ENCODE data around the gene SLC38A10. TPM values are rescaled to one million over a fixed set of nuclear protein-coding genes. Genes with fewer than 3 reads are reported as not detected.

Gene SLC38A10
- total RNA-seq, 3 donors from 2014 or later (not counting 1 experiment from before 2014, with no cell fraction given) = 72.2 to 104 (median 90.5) TPM

DNA sequence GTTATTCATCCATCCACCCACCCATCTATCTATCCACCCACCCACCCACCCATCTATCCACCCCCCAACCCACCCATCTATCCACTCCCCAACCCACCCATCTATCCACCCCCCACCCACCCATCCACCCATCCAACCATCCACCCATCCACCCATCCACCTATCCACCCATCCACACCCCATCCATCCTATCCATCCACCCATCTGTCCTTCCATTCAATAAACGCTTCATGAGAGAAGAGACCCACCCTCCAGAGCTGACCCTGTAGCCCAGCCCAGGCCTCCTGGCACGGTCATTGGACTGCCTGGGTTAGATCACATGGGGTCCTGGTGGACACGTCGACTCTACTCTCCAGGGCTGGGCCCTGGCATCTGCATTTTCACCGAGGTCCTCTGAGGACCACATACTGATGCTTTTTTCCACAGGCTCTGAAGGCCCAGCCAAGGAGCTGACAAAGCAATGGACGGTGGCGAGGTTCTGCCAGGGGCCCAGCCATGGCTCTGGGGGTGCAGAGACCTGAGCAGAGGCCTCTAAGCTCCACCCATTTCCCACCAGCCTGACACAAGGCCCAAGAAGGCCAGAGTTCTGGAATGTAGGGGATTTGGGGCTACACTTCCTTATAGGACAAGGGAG is 41.3 kb upstream of the SLC38A10 start:
- no peak for DNase-seq
- 93% methylated on average over 7 of the region's 7 CpGs for WGBS (ENCODE audit: insufficient coverage)
- H3K27me3 ChIP-seq (ENCODE audit: control insufficient read depth, insufficient read depth, low read length) = peaks cover 17% of the 10 kb centered on the region
- H3K27ac ChIP-seq (ENCODE audit: low read length) = no peak overlapping the region
- Mint-ChIP-seq H3K27me3 (ENCODE audit: low read depth in 2 of 2) (peaks cover 12 to 20% of the 10 kb centered on the region in 2 donors), H3K4me3 (no peak overlapping the region), H3K27ac (no peak overlapping the region), H3K9me3 (no peaks in the 10 kb centered on the region), H3K4me1 (peaks cover 0 to 4% of the 10 kb centered on the region in 2 donors), H3K36me3 (no peaks in the 10 kb centered on the region)
- no peaks in the 10 kb centered on the region for H3K36me3 ChIP-seq (ENCODE audit: control insufficient read depth, insufficient read depth, low read length)
- ATAC-seq = no peak
- no peaks in the 10 kb centered on the region for H3K9me3 ChIP-seq (ENCODE audit: control insufficient read depth, insufficient read depth, low read length)
- peaks cover 4% of the 10 kb centered on the region for H3K4me1 ChIP-seq (ENCODE audit: control insufficient read depth, insufficient read depth, low read length)
- TF ChIP-seq, protein P1, sequence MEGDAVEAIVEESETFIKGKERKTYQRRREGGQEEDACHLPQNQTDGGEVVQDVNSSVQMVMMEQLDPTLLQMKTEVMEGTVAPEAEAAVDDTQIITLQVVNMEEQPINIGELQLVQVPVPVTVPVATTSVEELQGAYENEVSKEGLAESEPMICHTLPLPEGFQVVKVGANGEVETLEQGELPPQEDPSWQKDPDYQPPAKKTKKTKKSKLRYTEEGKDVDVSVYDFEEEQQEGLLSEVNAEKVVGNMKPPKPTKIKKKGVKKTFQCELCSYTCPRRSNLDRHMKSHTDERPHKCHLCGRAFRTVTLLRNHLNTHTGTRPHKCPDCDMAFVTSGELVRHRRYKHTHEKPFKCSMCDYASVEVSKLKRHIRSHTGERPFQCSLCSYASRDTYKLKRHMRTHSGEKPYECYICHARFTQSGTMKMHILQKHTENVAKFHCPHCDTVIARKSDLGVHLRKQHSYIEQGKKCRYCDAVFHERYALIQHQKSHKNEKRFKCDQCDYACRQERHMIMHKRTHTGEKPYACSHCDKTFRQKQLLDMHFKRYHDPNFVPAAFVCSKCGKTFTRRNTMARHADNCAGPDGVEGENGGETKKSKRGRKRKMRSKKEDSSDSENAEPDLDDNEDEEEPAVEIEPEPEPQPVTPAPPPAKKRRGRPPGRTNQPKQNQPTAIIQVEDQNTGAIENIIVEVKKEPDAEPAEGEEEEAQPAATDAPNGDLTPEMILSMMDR (IDR thresholded peaks at IDR 0.05) = no peak
- no peak overlapping the region for H3K4me3 ChIP-seq (ENCODE audit: low read length)
- intact Hi-C loops (cut with micrococcal nuclease) = no loop called here

DNA sequence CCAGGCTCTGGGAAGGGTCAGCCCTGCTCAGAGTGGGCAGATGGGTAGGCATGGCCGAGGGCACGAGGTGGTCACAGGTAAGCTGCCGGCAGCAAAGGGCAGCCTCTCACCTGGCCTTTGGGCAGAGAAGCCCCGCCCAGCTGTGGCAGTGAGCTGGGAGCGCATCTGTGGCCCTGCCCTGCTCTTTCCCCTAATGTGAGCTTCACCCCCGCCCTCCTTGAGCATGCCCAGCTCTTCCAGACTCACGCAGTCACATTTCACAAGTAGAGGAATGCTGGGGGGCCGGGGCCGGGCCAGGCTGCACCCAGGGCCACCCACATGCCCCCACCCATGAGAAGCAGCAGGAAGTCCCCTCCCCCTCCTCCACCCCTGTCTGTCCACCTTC is 40.7 kb upstream of the SLC38A10 start:
- no peaks in the 10 kb centered on the region for H3K9me3 ChIP-seq (ENCODE audit: control insufficient read depth, insufficient read depth, low read length)
- peaks cover 12 to 20% of the 10 kb centered on the region in 2 donors for H3K27me3 Mint-ChIP-seq (ENCODE audit: low read depth in 2 of 2)
- 82% methylated on average over 9 of the region's 9 CpGs for WGBS (ENCODE audit: insufficient coverage)
- peaks cover 0 to 4% of the 10 kb centered on the region in 2 donors for H3K4me1 Mint-ChIP-seq
- no peaks in the 10 kb centered on the region for H3K9me3 Mint-ChIP-seq
- ATAC-seq (no peak), DNase-seq (no peak)
- no peak overlapping the region for H3K27ac ChIP-seq (ENCODE audit: low read length)
- no peak overlapping the region for H3K4me3 Mint-ChIP-seq
- no peaks in the 10 kb centered on the region for H3K36me3 Mint-ChIP-seq
- TF ChIP-seq, protein P1 (IDR thresholded peaks at IDR 0.05) = no peak
- H3K27me3 ChIP-seq (ENCODE audit: control insufficient read depth, insufficient read depth, low read length) = peaks cover 17% of the 10 kb centered on the region
- no peak overlapping the region for H3K4me3 ChIP-seq (ENCODE audit: low read length)
- no peak overlapping the region for H3K27ac Mint-ChIP-seq
- no peaks in the 10 kb centered on the region for H3K36me3 ChIP-seq (ENCODE audit: control insufficient read depth, insufficient read depth, low read length)
- intact Hi-C loops (cut with micrococcal nuclease) = no loop called here
- peaks cover 4% of the 10 kb centered on the region for H3K4me1 ChIP-seq (ENCODE audit: control insufficient read depth, insufficient read depth, low read length)

DNA sequence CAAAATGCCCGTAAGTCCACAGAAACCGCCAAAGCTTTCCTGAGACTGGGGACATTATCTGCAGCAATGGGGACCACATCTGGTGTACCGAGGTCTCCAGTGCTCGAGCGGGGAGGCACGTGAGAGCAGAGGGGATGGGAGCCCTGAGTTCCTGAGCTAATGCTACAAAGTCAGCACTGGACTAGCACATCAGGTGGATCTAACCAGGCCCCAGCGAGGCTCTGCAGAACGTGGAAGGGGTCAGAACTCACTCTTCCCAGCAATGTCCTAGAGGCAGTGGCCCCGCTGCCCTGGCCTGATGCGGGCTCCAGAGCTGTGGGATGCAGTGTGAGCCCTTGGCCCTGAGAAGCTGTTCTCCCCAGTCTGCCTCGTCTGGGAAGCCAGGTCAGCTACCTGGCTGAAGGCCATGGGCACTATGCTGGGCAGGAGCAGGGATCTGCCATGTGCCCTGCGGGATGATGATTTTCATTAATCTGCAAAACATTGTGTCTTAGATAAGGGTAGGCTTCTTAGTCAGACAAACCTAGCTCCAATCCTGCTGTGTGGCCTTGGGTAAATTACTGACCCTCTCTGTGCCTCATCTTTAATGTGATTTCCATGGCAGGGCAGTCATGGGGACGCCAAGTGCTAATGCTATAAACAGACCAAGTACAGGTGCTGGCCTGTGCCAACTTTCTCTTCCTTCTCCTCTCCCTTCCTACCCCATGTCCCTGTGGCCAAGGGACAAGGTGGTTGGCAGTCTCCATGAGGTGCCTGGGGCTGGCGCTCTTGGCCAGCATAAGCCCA is 40.1 kb upstream of the SLC38A10 start:
- Histone ChIP-seq H3K27ac (ENCODE audit: low read length) (no peak overlapping the region), H3K9me3 (ENCODE audit: control insufficient read depth, insufficient read depth, low read length) (no peaks in the 10 kb centered on the region), H3K36me3 (ENCODE audit: control insufficient read depth, insufficient read depth, low read length) (no peaks in the 10 kb centered on the region), H3K4me1 (ENCODE audit: control insufficient read depth, insufficient read depth, low read length) (peaks cover 8% of the 10 kb centered on the region), H3K4me3 (ENCODE audit: low read length) (no peak overlapping the region), H3K27me3 (ENCODE audit: control insufficient read depth, insufficient read depth, low read length) (peaks cover 12% of the 10 kb centered on the region)
- DNase-seq (no peak), ATAC-seq (no peak)
- Mint-ChIP-seq H3K4me3 (no peak overlapping the region), H3K9me3 (no peaks in the 10 kb centered on the region), H3K27me3 (ENCODE audit: low read depth in 2 of 2) (peaks cover 12 to 20% of the 10 kb centered on the region in 2 donors), H3K4me1 (peaks cover 0 to 4% of the 10 kb centered on the region in 2 donors), H3K36me3 (no peaks in the 10 kb centered on the region), H3K27ac (no peak overlapping the region)
- intact Hi-C loops (cut with micrococcal nuclease) = no loop called here
- 88% methylated on average over 14 of the region's 14 CpGs for WGBS (ENCODE audit: insufficient coverage)
- TF ChIP-seq, protein P1 (IDR thresholded peaks at IDR 0.05) = no peak

Data from natural killer cell (primary cell).